HepG2 (cell line): Measurements from ENCODE around the gene ZMIZ1. TPM values are rescaled to one million over a fixed set of nuclear protein-coding genes. Genes with fewer than 3 reads are reported as not detected.
A peak's percentile ranks its signal among the peaks of the same experiment; 100 is the strongest.

ENCODE experiments used
- CHD4 ChIP-seq: fragments of 200-600 bp; sonication (generic); IDR thresholded peaks from 2 replicates; pipeline ENCODE4 v1.7.0; 2017; ENCODE audit warnings: mild to moderate bottlenecking, low read length, borderline replicate concordance
- DZIP1 ChIP-seq: sonication (generic); formaldehyde crosslinking; IDR thresholded peaks from 2 replicates; pipeline ENCODE4 v1.5.0; 2020; ENCODE audit warnings: mild to moderate bottlenecking, missing genetic modification reagents
- HHEX ChIP-seq: IDR thresholded peaks from 2 replicates; pipeline ENCODE4 v1.6.1; 2016; ENCODE audit warnings: control low read depth
- KDM5B ChIP-seq: sonication (generic); formaldehyde crosslinking; IDR thresholded peaks from 2 replicates; pipeline ENCODE4 v1.4.0; 2020; ENCODE audit warnings: missing genetic modification reagents, mild to moderate bottlenecking, borderline replicate concordance
- MNT ChIP-seq: fragments of 450-650 bp; IDR thresholded peaks from 2 replicates; pipeline ENCODE4 v1.6.1; 2016
- PLRG1 ChIP-seq: fragments of 450-650 bp; conservative IDR thresholded peaks from 2 replicates; pipeline ENCODE4 v1.6.1; 2016
- TCF7L2 ChIP-seq: IDR thresholded peaks from 2 replicates; pipeline ENCODE4 v1.6.1; 2011; ENCODE audit warnings: mild to moderate bottlenecking, low read depth, low read length, moderate library complexity
- TFDP2 ChIP-seq: sonication (generic); formaldehyde crosslinking; IDR thresholded peaks from 2 replicates; pipeline ENCODE4 v1.4.0; 2020; ENCODE audit warnings: missing genetic modification reagents
- ZNF337 ChIP-seq: sonication (generic); formaldehyde crosslinking; IDR thresholded peaks from 2 replicates; pipeline ENCODE4 v1.5.1; 2020; ENCODE audit warnings: missing genetic modification reagents, low read depth, mild to moderate bottlenecking, borderline replicate concordance
- ZNF563 ChIP-seq: sonication (generic); formaldehyde crosslinking; IDR thresholded peaks from 2 replicates; pipeline ENCODE4 v1.8.0; 2022; ENCODE audit warnings: mild to moderate bottlenecking, moderate library complexity, missing genetic modification reagents
- ZNF790 ChIP-seq: sonication (generic); formaldehyde crosslinking; IDR thresholded peaks from 2 replicates; pipeline ENCODE4 v1.8.0; 2022; ENCODE audit warnings: missing genetic modification reagents, mild to moderate bottlenecking, borderline replicate concordance
- polyA plus RNA-seq, 8 experiments: library from polyadenylated mRNA; depleted of rRNA in 3 of 8; stranded (reverse) in 7 of 8; unstranded in 1 of 8; fragments of >200 nt; fragmentation: Illumina TruSeq in 4 of 8; extraction: Trizol in 4 of 8; gene quantifications; 2 replicates each; pipeline versions ENCODE4 v1.2.1 to v1.2.3, GENCODE V29; 2011 to 2016; ENCODE audit warnings: low read depth in 4 of 8, missing spikeins in 1 of 8, mixed read lengths in 1 of 8; ENCODE audit not compliant: insufficient read depth in 1 of 8
- total RNA-seq, 5 experiments: library from RNA; depleted of rRNA; stranded (reverse); fragments of >200 nt; fragmentation: Illumina TruSeq; extraction: Trizol; gene quantifications; 2 replicates each; pipeline ENCODE4 v1.2.3, GENCODE V29; 2016; ENCODE audit warnings: low read depth in 1 of 5
- TF ChIP-seq, protein P1 (sequence below): sonication (generic); formaldehyde crosslinking; IDR thresholded peaks from 2 replicates; pipeline ENCODE4 v1.5.1; 2020; ENCODE audit warnings: missing genetic modification reagents, mild to moderate bottlenecking, borderline replicate concordance
- TF ChIP-seq, protein P2 (sequence below): sonication (generic); IDR thresholded peaks from 2 replicates; pipeline ENCODE4 v1.6.1; 2016; ENCODE audit warnings: low read depth, borderline replicate concordance
- TF ChIP-seq, protein P3 (sequence below): sonication (generic); formaldehyde crosslinking; IDR thresholded peaks from 2 replicates; pipeline ENCODE4 v1.4.0; 2020; ENCODE audit warnings: mild to moderate bottlenecking, missing genetic modification reagents, borderline replicate concordance
- TF ChIP-seq, protein P4 (sequence below): IDR thresholded peaks from 2 replicates; pipeline ENCODE4 v1.6.1; 2016; ENCODE audit warnings: mild to moderate bottlenecking, missing biosample characterization, missing genetic modification reagents

The ZMIZ1 gene
- total and polyA plus RNA-seq, 2 of the 13 experiments (the other 11 are each of a cell fraction or from before 2014, with no cell fraction given) = 5.3 to 10.2 TPM

DNA sequence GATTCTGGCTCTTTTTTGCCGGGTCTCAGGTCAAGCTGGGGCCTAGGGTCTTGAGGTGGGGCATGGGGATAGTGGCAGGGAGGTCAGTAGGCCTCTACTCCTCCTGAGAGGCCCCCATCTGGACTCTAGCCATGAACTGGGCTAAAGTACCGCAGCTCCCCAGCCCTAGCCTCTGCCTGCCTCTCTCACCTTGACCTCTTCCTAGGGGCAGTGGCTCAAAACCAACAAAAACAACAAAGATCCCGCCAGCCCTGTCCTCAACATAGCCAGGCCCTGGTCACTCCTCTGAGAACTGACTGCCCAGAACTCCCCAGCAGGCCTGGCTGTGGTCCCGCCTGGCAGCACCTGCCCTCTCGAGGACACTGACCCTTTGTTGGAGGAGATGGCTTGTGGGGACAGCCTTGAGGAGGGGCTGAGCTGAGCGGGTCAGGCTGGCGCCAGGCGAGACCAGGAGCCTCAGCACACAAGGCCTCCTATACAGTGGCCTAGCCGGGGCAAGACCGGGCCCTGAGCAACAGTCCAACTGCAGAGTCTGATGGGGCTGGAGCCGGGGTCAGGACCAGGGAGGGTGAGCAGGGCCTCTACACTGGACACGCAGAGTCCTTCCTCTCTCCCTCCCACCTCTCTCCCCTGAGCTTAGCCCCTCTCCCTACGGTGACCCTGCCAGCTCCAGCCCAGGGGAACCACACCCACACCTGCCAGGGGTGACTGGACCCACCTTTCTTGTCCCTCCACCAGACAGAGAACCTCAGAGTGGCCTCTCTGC lies 266.9 kb downstream of the ZMIZ1 start (continued):
- TF ChIP-seq, protein P1, sequence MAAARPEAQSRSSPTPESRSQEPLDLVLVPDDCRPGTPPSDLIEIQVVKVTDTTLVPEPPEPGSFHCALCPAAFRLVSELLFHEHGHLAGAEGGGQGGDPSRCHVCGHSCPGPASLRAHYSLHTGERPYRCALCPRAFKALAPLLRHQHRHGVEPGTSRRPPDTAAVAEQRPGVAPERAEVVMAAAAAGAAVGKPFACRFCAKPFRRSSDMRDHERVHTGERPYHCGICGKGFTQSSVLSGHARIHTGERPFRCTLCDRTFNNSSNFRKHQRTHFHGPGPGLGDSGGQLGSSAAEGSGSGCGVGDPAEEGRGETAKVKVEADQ (CRISPR knock-in tag) = peak; percentile 74; the same call in 1 of the 2 replicates
- TF ChIP-seq DZIP1 = no peak; the same call in 1 of the 2 replicates
- peak; percentile 79 for TF ChIP-seq KDM5B
- peak; percentile 76; the same call in 1 of the 2 replicates for TF ChIP-seq ZNF563
- 0 out of 2 replicates have a peak, but pooled peaks have one; percentile 65 for TF ChIP-seq ZNF337 (CRISPR knock-in tag)
- TF ChIP-seq TCF7L2 = peak; percentile 54; the same call in 1 of the 2 replicates
- peak; percentile 86 for TF ChIP-seq TFDP2 (CRISPR knock-in tag)
- TF ChIP-seq PLRG1 = no peak
- TF ChIP-seq HHEX (CRISPR knock-in tag) = no peak
- TF ChIP-seq, protein P2, sequence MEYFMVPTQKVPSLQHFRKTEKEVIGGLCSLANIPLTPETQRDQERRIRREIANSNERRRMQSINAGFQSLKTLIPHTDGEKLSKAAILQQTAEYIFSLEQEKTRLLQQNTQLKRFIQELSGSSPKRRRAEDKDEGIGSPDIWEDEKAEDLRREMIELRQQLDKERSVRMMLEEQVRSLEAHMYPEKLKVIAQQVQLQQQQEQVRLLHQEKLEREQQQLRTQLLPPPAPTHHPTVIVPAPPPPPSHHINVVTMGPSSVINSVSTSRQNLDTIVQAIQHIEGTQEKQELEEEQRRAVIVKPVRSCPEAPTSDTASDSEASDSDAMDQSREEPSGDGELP = peak; percentile 42; the same call in 1 of the 2 replicates
- TF ChIP-seq MNT = peak; percentile 29; the same call in 1 of the 2 replicates
- no peak for TF ChIP-seq ZNF790 (CRISPR knock-in tag)
- no peak for TF ChIP-seq CHD4
- TF ChIP-seq, protein P3, sequence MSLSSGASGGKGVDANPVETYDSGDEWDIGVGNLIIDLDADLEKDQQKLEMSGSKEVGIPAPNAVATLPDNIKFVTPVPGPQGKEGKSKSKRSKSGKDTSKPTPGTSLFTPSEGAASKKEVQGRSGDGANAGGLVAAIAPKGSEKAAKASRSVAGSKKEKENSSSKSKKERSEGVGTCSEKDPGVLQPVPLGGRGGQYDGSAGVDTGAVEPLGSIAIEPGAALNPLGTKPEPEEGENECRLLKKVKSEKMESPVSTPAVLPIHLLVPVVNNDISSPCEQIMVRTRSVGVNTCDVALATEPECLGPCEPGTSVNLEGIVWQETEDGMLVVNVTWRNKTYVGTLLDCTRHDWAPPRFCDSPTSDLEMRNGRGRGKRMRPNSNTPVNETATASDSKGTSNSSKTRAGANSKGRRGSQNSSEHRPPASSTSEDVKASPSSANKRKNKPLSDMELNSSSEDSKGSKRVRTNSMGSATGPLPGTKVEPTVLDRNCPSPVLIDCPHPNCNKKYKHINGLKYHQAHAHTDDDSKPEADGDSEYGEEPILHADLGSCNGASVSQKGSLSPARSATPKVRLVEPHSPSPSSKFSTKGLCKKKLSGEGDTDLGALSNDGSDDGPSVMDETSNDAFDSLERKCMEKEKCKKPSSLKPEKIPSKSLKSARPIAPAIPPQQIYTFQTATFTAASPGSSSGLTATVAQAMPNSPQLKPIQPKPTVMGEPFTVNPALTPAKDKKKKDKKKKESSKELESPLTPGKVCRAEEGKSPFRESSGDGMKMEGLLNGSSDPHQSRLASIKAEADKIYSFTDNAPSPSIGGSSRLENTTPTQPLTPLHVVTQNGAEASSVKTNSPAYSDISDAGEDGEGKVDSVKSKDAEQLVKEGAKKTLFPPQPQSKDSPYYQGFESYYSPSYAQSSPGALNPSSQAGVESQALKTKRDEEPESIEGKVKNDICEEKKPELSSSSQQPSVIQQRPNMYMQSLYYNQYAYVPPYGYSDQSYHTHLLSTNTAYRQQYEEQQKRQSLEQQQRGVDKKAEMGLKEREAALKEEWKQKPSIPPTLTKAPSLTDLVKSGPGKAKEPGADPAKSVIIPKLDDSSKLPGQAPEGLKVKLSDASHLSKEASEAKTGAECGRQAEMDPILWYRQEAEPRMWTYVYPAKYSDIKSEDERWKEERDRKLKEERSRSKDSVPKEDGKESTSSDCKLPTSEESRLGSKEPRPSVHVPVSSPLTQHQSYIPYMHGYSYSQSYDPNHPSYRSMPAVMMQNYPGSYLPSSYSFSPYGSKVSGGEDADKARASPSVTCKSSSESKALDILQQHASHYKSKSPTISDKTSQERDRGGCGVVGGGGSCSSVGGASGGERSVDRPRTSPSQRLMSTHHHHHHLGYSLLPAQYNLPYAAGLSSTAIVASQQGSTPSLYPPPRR = peak; percentile 88
- TF ChIP-seq, protein P4, sequence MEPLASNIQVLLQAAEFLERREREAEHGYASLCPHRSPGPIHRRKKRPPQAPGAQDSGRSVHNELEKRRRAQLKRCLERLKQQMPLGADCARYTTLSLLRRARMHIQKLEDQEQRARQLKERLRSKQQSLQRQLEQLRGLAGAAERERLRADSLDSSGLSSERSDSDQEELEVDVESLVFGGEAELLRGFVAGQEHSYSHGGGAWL (CRISPR knock-in tag) = no peak
